K562 (cell line): Measurements from ENCODE around the gene CPA3. TPM values are rescaled to one million over a fixed set of nuclear protein-coding genes. Genes with fewer than 3 reads are reported as not detected.

Source experiments
- ATAC-seq: fragments of 200-7000 bp; cut with Tn5 transposase; 3 replicates; pipeline ENCODE4 v1.9.1; 2020; ENCODE audit warnings: moderate library complexity
- BruUV-seq: library from RNA; stranded (reverse); fragments of 400-500 nt; replicated peaks from 2 replicates; lab custom pipeline; 2021; lab: Mats Ljungman, UMichigan
- CTCF ChIA-PET: fragments of 300-600 bp; formaldehyde crosslinking; extraction: SDS; loops from one replicate; lab custom pipeline; 2021; ENCODE audit warnings: low intra/inter-chr PET ratio; lab: Yijun Ruan, JAX
- POLR2A ChIA-PET: fragments of 300-600, 350-650 bp; sonication (Branson Sonifier 250); formaldehyde crosslinking; extraction: SDS; loops from one replicate; lab custom pipeline; 2021; ENCODE audit warnings: antibody characterized with exemption, inconsistent platforms; lab: Yijun Ruan, JAX
- DNase-seq, 4 experiments: peaks; one replicate each; pipeline versions ENCODE4 v3.0.0 to v3.0.0-alpha.2; 2011 to 2018; ENCODE audit warnings: low spot score in 3 of 4, mixed read lengths in 3 of 4; ENCODE audit errors: extremely low read depth in 1 of 4
- FAIRE-seq: peaks from 2 replicates; lab custom pipeline; 2011; peaks lifted over from hg19 to GRCh38; lab: Jason Lieb, UNC
- H2AFZ ChIP-seq: 2 replicates; pipeline ENCODE4 v1.6.0; 2011; ENCODE audit warnings: low read depth, low read length, control low read depth, inconsistent platforms
- H3K27ac ChIP-seq: fragments of 200-600 bp; 3 replicates; pipeline ENCODE4 v1.8.0; 2011; ENCODE audit warnings: low read depth, mild to moderate bottlenecking, control low read depth, inconsistent platforms, low read length, moderate library complexity, mixed read lengths; ENCODE audit errors: extremely low read depth
- H3K27me3 ChIP-seq, 2 experiments: fragments of 300-600 bp in 1 of 2; 2 replicates in 1 of 2; 3 replicates in 1 of 2; pipeline versions ENCODE4 v1.6.0 to v1.8.0; 2011; ENCODE audit warnings: inconsistent platforms in 2 of 2, low read length in 2 of 2, mild to moderate bottlenecking in 1 of 2, mixed read lengths in 1 of 2, moderate library complexity in 1 of 2; ENCODE audit not compliant: control insufficient read depth in 2 of 2, insufficient read depth in 2 of 2
- H3K36me3 ChIP-seq: fragments of 300-600 bp; 3 replicates; pipeline ENCODE4 v1.8.0; 2011; ENCODE audit warnings: mild to moderate bottlenecking, low read length, inconsistent platforms; ENCODE audit not compliant: control insufficient read depth, insufficient read depth
- H3K4me1 ChIP-seq, 2 experiments: fragments of 200-600 bp in 1 of 2; replicated peaks in 1 of 2; 2 replicates in 1 of 2; 3 replicates in 1 of 2; pipeline versions ENCODE4 v1.5.1 to v1.8.0; 2011; ENCODE audit warnings: inconsistent platforms in 2 of 2, low read length in 2 of 2, mild to moderate bottlenecking in 1 of 2, mixed read lengths in 1 of 2, moderate library complexity in 1 of 2; ENCODE audit not compliant: control insufficient read depth in 2 of 2, insufficient read depth in 2 of 2
- H3K4me2 ChIP-seq: 2 replicates; pipeline ENCODE4 v1.6.1; 2011; ENCODE audit warnings: low read length, control low read depth, inconsistent platforms, mixed read lengths; ENCODE audit not compliant: insufficient read depth
- H3K4me3 ChIP-seq: fragments of 200-600 bp; sonication (generic), shearing (Covaris generic); 2 replicates; pipeline ENCODE4 v1.5.1; 2016; ENCODE audit warnings: control low read depth, inconsistent platforms
- H3K79me2 ChIP-seq: fragments of 200-600 bp; 3 replicates; pipeline ENCODE4 v1.8.0; 2011; ENCODE audit warnings: low read length, inconsistent platforms; ENCODE audit not compliant: control insufficient read depth, insufficient read depth
- H3K9ac ChIP-seq, 2 experiments: 2 replicates each; pipeline versions ENCODE4 v1.6.0 to v1.6.1; 2011; ENCODE audit warnings: low read depth in 2 of 2, low read length in 2 of 2, control low read depth in 1 of 2, inconsistent platforms in 1 of 2, mild to moderate bottlenecking in 1 of 2, mixed read lengths in 1 of 2; ENCODE audit not compliant: insufficient read depth in 1 of 2
- H3K9me1 ChIP-seq: one replicate; pipeline ENCODE4 v1.6.0; 2011; ENCODE audit warnings: inconsistent platforms, mild to moderate bottlenecking, low read length, moderate library complexity; ENCODE audit not compliant: control insufficient read depth, insufficient read depth
- H3K9me3 ChIP-seq: replicated peaks from 2 replicates; pipeline ENCODE4 v1.5.1; 2011; ENCODE audit warnings: low read depth, low read length, inconsistent platforms; ENCODE audit not compliant: control insufficient read depth, insufficient read depth
- H4K20me1 ChIP-seq: replicated peaks from 2 replicates; pipeline ENCODE4 v1.6.1; 2011; ENCODE audit warnings: low read length, inconsistent platforms, mixed read lengths; ENCODE audit not compliant: control insufficient read depth, insufficient read depth
- FOXJ2 ChIP-seq: fragments of 200-800 bp; sonication (Bioruptor generic); IDR thresholded peaks from 2 replicates; pipeline ENCODE4 v1.6.1; 2016; ENCODE audit warnings: missing genetic modification characterization, missing compliant biosample characterization
- KDM1A ChIP-seq, 2 experiments: fragments of 450-650 bp; IDR thresholded peaks; 2 replicates each; pipeline ENCODE4 v1.6.1; 2016; ENCODE audit warnings: mild to moderate bottlenecking in 2 of 2
- LEF1 ChIP-seq: fragments of 450-650 bp; IDR thresholded peaks from 2 replicates; pipeline ENCODE4 v1.6.1; 2016; ENCODE audit warnings: mild to moderate bottlenecking
- PYGO2 ChIP-seq: fragments of 450-650 bp; IDR thresholded peaks from 2 replicates; pipeline ENCODE4 v1.6.1; 2016; ENCODE audit warnings: mild to moderate bottlenecking, missing genetic modification characterization, moderate library complexity, missing compliant biosample characterization
- RUNX1 ChIP-seq: sonication (generic); IDR thresholded peaks from 2 replicates; pipeline ENCODE4 v1.6.1; 2016; ENCODE audit warnings: antibody characterized with exemption, low read depth
- SRF ChIP-seq, 2 experiments: fragments of 250-450, 450-650 bp in 1 of 2; sonication (Bioruptor Pico) in 1 of 2; sonication (generic) in 1 of 2; formaldehyde crosslinking; IDR thresholded peaks; 2 replicates each; pipeline versions ENCODE4 v1.5.0 to v1.5.1; 2020 to 2022; ENCODE audit warnings: mild to moderate bottlenecking in 1 of 2, missing genetic modification reagents in 1 of 2
- TARDBP ChIP-seq: fragments of 450-650 bp; IDR thresholded peaks from 2 replicates; pipeline ENCODE4 v1.6.1; 2016
- TRIM28 ChIP-seq: fragments of 450-650 bp; IDR thresholded peaks from 2 replicates; pipeline ENCODE4 v1.6.1; 2017
- XRCC5 ChIP-seq: fragments of 200-400 bp; formaldehyde crosslinking; IDR thresholded peaks from 2 replicates; pipeline ENCODE4 v1.6.1; 2017; ENCODE audit warnings: low read depth, mild to moderate bottlenecking, low read length
- ZKSCAN1 ChIP-seq: fragments of 150-350 bp; IDR thresholded peaks from 2 replicates; pipeline ENCODE4 v1.6.1; 2016; ENCODE audit warnings: low read depth, low read length
- ZNF583 ChIP-seq: fragments of 250-450 bp; sonication (Bioruptor Pico); IDR thresholded peaks from 2 replicates; pipeline ENCODE4 v1.4.0; 2020
- ZNF589 ChIP-seq: fragments of 200-800 bp; sonication (Bioruptor generic); IDR thresholded peaks from 2 replicates; pipeline ENCODE4 v1.6.1; 2016; ENCODE audit warnings: low read depth, missing genetic modification characterization, missing compliant biosample characterization
- ZNF830 ChIP-seq: fragments of 250-450 bp; sonication (Bioruptor Pico); IDR thresholded peaks from 2 replicates; pipeline ENCODE4 v1.5.0; 2021; ENCODE audit warnings: mild to moderate bottlenecking
- WGBS: fragments of 100-300 bp; shearing (Covaris generic); methylation state at CpG from one replicate; pipeline ENCODE4 v1.1.6; 2016; ENCODE audit warnings: low coverage, mixed read lengths; ENCODE audit not compliant: insufficient coverage; ENCODE audit errors: missing lambda C conversion rate; 5-methylcytosine and 5-hydroxymethylcytosine counted together
- in situ Hi-C: fragments of 300-500 bp; cut with MboI; formaldehyde crosslinking; loops from 4 replicates; pipeline ENCODE4 v1.15.0; 2018; ENCODE audit warnings: inconsistent platforms, mixed read lengths
- intact Hi-C: fragments of 100-400 bp; cut with micrococcal nuclease; formaldehyde crosslinking; loops from 2 replicates; pipeline ENCODE4 v1.14.2; 2022
- polyA plus RNA-seq, 8 experiments: library from polyadenylated mRNA; depleted of rRNA in 4 of 8; stranded (reverse) in 5 of 8; unstranded in 3 of 8; fragments of >200 nt; fragmentation: Nextera tagmentation in 2 of 8; fragmentation: Illumina TruSeq in 1 of 8; extraction: Ambion mirVana in 2 of 8; extraction: Trizol in 1 of 8; gene quantifications; 2 replicates each; pipeline versions ENCODE4 v1.2.1 to v1.2.3, GENCODE V29; 2011 to 2014; ENCODE audit warnings: inconsistent platforms in 1 of 8, missing spikeins in 1 of 8
- total RNA-seq, 7 experiments: library from RNA; depleted of rRNA in 6 of 7; stranded (reverse); fragments of >200 nt in 6 of 7; fragmentation: Illumina TruSeq in 2 of 7; extraction: Trizol in 2 of 7; gene quantifications; 2 replicates each; pipeline versions ENCODE4 v1.2.1 to v1.2.3, GENCODE V29; 2011 to 2021; ENCODE audit warnings: low replicate concordance in 1 of 7
- TF ChIP-seq, protein P1 (sequence below): fragments of 450-650 bp; IDR thresholded peaks from 2 replicates; pipeline ENCODE4 v1.6.1; 2017; ENCODE audit warnings: mild to moderate bottlenecking, moderate library complexity

Gene CPA3
- total and polyA plus RNA-seq, 9 of the 15 experiments (the other 6 are each of a cell fraction or from before 2014, with no cell fraction given), result not detected

- no peaks in the 10 kb centered on the region for H3K36me3 ChIP-seq
- no peaks in the 10 kb centered on the region for H3K9me3 ChIP-seq
- no peak overlapping the region for H3K4me2 ChIP-seq
- no peaks in the 10 kb centered on the region for H3K9me1 ChIP-seq
- in situ Hi-C loops (no loop called here), intact Hi-C loops (no loop called here)
- H3K9ac ChIP-seq, result no peak overlapping the region
- TF ChIP-seq, protein P1, sequence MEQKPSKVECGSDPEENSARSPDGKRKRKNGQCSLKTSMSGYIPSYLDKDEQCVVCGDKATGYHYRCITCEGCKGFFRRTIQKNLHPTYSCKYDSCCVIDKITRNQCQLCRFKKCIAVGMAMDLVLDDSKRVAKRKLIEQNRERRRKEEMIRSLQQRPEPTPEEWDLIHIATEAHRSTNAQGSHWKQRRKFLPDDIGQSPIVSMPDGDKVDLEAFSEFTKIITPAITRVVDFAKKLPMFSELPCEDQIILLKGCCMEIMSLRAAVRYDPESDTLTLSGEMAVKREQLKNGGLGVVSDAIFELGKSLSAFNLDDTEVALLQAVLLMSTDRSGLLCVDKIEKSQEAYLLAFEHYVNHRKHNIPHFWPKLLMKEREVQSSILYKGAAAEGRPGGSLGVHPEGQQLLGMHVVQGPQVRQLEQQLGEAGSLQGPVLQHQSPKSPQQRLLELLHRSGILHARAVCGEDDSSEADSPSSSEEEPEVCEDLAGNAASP, result no peak
- no peak for TF ChIP-seq RUNX1
- TF ChIP-seq LEF1, result no peak
- TF ChIP-seq ZKSCAN1, result no peak
- TF ChIP-seq FOXJ2 (tag), result no peak
- no peak for TF ChIP-seq SRF (CRISPR knock-in tag; IDR thresholded peaks at IDR 0.05)
- TF ChIP-seq XRCC5, result no peak
- no peak for TF ChIP-seq ZNF583
- no peak for TF ChIP-seq TRIM28
- TF ChIP-seq PYGO2, result no peak
- no peak for TF ChIP-seq KDM1A (IDR thresholded peaks at IDR 0.05)
- no peak for TF ChIP-seq ZNF830 (CRISPR knock-in tag)
- TF ChIP-seq ZNF589 (CRISPR knock-in tag), result no peak
- TF ChIP-seq TARDBP, result no peak
- no peak overlapping the region for H3K27ac ChIP-seq
- DNase-seq (no peak), FAIRE-seq (no peak), ATAC-seq (no peak)
- BruUV-seq, result no TSS peak
- H3K4me3 ChIP-seq, result no peak overlapping the region
- no peaks in the 10 kb centered on the region for H4K20me1 ChIP-seq
- H2AFZ ChIP-seq, result no peak overlapping the region
- WGBS, result 0% methylated on average over 3 of the region's 3 CpGs
- H3K79me2 ChIP-seq, result no peaks in the 10 kb centered on the region
- no peaks in the 10 kb centered on the region for H3K27me3 ChIP-seq
- POLR2A ChIA-PET, result no interaction called here
- H3K4me1 ChIP-seq, result no peaks in the 10 kb centered on the region
- CTCF ChIA-PET, result no interaction called here
These were observed 39.6 kb upstream of the CPA3 start for GRCh38 chr3:148825476-148825875.
